T-helper 2 cell treated with Interferon-gamma antibody and Interleukin-4, amounts not matched to agents 5 μg/mL and 100 μg/mL, for 36 hours (primary cell): ENCODE data around the gene KPNA5.

Experiments
- DNase-seq: peaks from one replicate; pipeline ENCODE4 v3.0.0; 2021; ENCODE audit warnings: low spot score
- H3K27ac Mint-ChIP-seq: one replicate; pipeline ENCODE4 v1.8.0; 2021; ENCODE audit warnings: mild to moderate bottlenecking, mixed read lengths
- H3K27me3 Mint-ChIP-seq: one replicate; pipeline ENCODE4 v1.8.0; 2021; ENCODE audit warnings: low read depth, mixed read lengths
- H3K36me3 Mint-ChIP-seq: one replicate; pipeline ENCODE4 v1.8.0; 2021; ENCODE audit warnings: low read depth, mixed read lengths
- H3K4me1 Mint-ChIP-seq: one replicate; pipeline ENCODE4 v1.8.0; 2021; ENCODE audit warnings: low read depth, mixed read lengths
- H3K4me3 Mint-ChIP-seq: one replicate; pipeline ENCODE4 v1.8.0; 2022; ENCODE audit warnings: mild to moderate bottlenecking, moderate library complexity, mixed read lengths
- H3K9me3 Mint-ChIP-seq: one replicate; pipeline ENCODE4 v1.8.0; 2021; ENCODE audit warnings: mixed read lengths

The KPNA5 gene

DNA sequence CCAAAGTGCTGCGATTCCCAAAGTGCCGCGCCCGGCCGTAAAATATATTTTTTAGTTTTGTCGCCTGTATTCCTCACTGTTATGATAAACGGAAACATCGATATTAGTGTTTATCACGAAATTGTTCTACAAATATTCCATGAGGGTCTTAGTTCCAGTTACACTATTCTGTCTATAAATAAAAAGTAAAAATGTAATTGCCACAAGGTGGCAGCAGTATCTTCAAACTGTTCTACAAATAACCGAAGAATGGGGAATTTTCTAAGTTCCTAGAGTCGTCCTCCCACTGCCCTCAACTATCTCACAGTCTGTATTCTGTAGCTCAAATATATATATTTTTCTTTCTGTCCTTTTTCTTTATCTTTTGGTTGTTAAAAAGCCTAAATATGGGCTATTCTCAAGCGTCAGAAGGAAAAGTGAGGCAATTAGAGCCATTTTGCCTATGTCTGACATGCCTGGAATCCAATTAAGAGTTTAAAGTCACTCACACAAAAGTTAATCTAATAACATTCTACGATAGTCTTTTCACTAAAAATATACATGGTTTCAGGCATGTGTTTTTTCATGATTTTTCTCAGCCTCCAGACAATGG is 98.7 kb downstream of the KPNA5 start:
- peaks cover 2% of the 10 kb centered on the region for H3K4me1 Mint-ChIP-seq
- no peak overlapping the region for H3K4me3 Mint-ChIP-seq
- H3K27me3 Mint-ChIP-seq: peaks cover 4% of the 10 kb centered on the region
- no peak overlapping the region for H3K27ac Mint-ChIP-seq
- no peaks in the 10 kb centered on the region for H3K9me3 Mint-ChIP-seq
- DNase-seq: no peak
- no peaks in the 10 kb centered on the region for H3K36me3 Mint-ChIP-seq

DNA sequence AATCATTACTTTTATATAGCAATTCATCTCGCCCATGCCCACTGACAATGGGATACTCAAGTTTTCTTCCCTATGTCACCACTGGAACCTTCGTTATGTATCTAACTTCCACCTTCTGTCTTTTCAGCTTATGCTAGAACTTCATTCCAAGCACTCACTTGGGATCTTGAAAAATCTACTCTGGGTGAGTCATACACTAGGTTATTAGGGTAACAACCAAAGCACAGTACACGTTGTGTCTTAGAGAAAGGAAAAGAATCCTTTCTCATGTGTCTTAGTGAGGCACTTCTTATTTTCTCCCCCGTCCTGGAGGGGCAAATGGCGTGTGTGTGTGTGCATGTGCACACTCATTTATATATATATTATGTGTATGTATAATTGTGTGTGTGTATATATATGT is 102.8 kb downstream of the KPNA5 start:
- Mint-ChIP-seq H3K27ac (no peak overlapping the region), H3K36me3 (no peaks in the 10 kb centered on the region), H3K27me3 (peaks cover 2% of the 10 kb centered on the region), H3K9me3 (no peaks in the 10 kb centered on the region), H3K4me3 (no peak overlapping the region), H3K4me1 (peaks cover 2% of the 10 kb centered on the region)
- DNase-seq: no peak
